Measurements from ENCODE around the gene HOXA13.

- TF ChIP-seq, protein P1, sequence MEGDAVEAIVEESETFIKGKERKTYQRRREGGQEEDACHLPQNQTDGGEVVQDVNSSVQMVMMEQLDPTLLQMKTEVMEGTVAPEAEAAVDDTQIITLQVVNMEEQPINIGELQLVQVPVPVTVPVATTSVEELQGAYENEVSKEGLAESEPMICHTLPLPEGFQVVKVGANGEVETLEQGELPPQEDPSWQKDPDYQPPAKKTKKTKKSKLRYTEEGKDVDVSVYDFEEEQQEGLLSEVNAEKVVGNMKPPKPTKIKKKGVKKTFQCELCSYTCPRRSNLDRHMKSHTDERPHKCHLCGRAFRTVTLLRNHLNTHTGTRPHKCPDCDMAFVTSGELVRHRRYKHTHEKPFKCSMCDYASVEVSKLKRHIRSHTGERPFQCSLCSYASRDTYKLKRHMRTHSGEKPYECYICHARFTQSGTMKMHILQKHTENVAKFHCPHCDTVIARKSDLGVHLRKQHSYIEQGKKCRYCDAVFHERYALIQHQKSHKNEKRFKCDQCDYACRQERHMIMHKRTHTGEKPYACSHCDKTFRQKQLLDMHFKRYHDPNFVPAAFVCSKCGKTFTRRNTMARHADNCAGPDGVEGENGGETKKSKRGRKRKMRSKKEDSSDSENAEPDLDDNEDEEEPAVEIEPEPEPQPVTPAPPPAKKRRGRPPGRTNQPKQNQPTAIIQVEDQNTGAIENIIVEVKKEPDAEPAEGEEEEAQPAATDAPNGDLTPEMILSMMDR (IDR thresholded peaks at IDR 0.05; ENCODE audit: poor library complexity) = no peak
- TF ChIP-seq EZH2 (IDR thresholded peaks at IDR 0.05; ENCODE audit: borderline replicate concordance) = peak; percentile 95
These were observed 43.9 kb downstream of the HOXA13 start for GRCh38 chr7:27155816-27156507.

Measured in hepatocyte (in vitro differentiated cells).